Ishikawa (cell line): ENCODE data around the gene ASPSCR1.

Experiments used
- CEBPB ChIP-seq: IDR thresholded peaks from 2 replicates; pipeline ENCODE4 v1.6.1; 2012
- CREB1 ChIP-seq: IDR thresholded peaks from 2 replicates; pipeline ENCODE4 v1.6.1; 2012; ENCODE audit warnings: low read depth
- EP300 ChIP-seq: IDR thresholded peaks from 2 replicates; pipeline ENCODE4 v1.6.1; 2012; ENCODE audit warnings: borderline replicate concordance
- FOXM1 ChIP-seq: IDR thresholded peaks from 2 replicates; pipeline ENCODE4 v1.6.1; 2012; ENCODE audit warnings: low read depth, borderline replicate concordance
- MAX ChIP-seq: IDR thresholded peaks from 2 replicates; pipeline ENCODE4 v1.6.1; 2012
- RAD21 ChIP-seq: IDR thresholded peaks from 2 replicates; pipeline ENCODE4 v1.6.1; 2012; ENCODE audit warnings: low read depth
- REST ChIP-seq: IDR thresholded peaks from 2 replicates; pipeline ENCODE4 v1.6.1; 2012; ENCODE audit warnings: low read depth, mild to moderate bottlenecking
- TAF1 ChIP-seq: IDR thresholded peaks from 2 replicates; pipeline ENCODE4 v1.6.1; 2012; ENCODE audit warnings: low read depth, mild to moderate bottlenecking
- TCF12 ChIP-seq: IDR thresholded peaks from 2 replicates; pipeline ENCODE4 v1.6.1; 2012; ENCODE audit warnings: low read depth
- TEAD4 ChIP-seq: IDR thresholded peaks from 2 replicates; pipeline ENCODE4 v1.6.1; 2012

GRCh38 chr17:81998212-81998611 lies 20.8 kb downstream of the ASPSCR1 start:
- TF ChIP-seq RAD21 (no peak), MAX (no peak), EP300 (no peak), TAF1 (no peak), CREB1 (no peak), FOXM1 (no peak), TEAD4 (no peak), TCF12 (no peak), CEBPB (no peak), REST (no peak)
